Midbrain (tissue), 1 donor: ENCODE measurements around the gene RNF32.
"Not testable (repeated sequence)": the region's sequence is repeated elsewhere in the genome, so short reads cannot be mapped to it uniquely, and the experiment has no call there.

Experiments used
- DNase-seq: peaks from one replicate; lab custom pipeline; 2025; lab: John Stamatoyannopoulos, UW

Gene RNF32

GRCh38 chr7:156614434-156615264 is 25.9 kb upstream of the RNF32 start:
- DNase-seq: no peak

- peak; percentile 29 for DNase-seq
These were observed 24.0 kb upstream of the RNF32 start for GRCh38 chr7:156616269-156617202.

GRCh38 chr7:156617215-156617614 is 23.4 kb upstream of the RNF32 start:
- DNase-seq: no peak

DNA sequence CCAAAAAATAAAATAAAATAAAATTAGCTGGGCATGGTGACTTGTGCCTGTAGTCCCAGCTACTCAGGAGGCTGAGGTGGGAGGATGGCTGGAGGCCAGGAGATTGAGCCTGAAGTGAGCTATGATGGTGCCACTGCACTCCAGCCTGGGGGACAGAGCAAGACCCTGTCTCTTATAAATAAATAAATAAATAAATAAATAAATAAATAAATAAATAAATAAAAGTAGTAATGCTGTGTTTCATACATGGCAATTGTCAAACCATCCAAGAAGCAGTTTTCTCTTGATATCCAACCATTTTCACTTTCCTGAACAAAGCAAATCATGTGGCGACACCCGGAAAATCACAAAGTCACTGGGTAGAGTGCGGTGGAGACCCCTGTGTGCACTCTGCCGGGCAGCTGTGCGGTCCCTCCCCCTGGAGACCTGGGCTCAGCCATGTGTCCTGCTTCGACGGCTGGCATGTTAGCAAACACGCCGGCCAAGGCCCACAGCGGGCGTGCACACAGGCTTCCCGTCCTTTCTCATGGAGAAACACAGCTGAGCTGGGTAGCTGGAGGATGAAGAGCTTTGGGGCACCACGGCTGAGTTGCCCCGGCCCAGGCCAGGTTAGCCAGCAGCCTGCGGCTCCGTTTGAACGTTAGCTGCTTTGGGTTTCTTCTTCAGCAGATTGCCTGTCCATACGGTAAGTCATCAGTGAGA is 22.3 kb upstream of the RNF32 start:
- no peak for DNase-seq

DNA sequence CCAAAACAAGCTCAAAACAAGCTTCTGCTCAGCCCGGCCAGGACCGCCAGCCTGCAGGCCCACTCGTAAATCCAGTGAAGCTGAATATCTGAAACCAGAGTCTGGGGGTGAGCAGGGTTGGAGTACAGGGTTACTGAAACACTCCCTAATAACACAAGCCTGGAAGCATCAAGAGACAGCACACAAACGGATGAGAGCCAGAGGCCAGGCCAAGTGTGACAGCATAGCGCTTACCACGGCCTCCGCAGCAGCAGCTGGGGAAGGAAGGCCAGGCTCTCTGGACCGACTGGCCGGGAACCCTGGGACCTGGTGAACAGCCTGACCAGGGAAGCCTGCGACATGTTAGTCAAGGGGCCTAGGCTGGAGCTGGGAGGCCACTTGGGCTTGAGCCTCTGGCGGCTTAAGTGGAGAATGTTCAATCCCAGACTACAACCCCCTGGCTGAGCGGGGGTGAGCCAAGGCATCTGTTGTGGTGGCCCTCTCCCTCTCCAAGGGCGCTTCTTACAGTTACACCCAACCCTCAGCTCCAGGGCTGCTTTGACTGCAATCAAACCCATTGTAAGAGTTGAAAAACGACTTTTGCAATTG is 21.7 kb upstream of the RNF32 start:
- no peak for DNase-seq

DNA sequence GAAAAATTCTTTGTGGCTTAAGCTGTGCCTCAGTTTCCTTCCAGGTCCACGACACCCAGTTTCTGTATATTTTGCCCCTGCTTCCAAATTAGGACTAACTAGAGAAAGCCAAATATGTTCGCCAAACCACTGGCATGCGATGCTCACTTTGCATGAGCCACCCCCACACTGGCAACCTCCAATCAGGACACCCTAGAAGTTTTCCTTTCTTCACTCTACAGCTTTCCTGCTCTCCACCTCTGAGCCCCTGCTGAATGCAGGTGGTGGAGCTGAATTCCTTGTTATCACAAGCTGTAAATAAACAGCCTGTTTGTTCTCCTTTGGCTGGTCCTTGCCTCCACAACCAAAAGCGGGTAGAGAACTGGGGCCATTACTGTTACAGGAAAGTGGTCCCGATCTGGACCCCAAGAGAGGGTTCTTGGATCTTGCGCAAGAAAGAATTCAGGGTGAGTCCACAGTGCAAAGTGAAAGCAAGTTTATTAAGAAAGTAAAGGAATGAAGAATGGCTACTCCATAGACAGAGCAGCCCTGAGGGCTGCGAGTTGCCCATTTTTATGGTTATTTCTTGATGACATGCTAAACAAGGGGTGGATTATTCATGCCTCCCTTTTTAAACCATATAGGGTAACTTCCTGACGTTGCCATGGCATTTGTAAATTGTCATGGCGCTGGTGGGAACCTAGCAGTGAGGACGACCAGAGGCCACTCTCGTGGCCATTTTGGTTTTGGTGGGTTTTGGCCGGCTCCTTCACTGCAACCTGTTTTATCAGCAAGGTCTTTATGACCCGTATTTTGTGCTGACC is 20.9 kb upstream of the RNF32 start:
- DNase-seq: not testable (repeated sequence)

DNA sequence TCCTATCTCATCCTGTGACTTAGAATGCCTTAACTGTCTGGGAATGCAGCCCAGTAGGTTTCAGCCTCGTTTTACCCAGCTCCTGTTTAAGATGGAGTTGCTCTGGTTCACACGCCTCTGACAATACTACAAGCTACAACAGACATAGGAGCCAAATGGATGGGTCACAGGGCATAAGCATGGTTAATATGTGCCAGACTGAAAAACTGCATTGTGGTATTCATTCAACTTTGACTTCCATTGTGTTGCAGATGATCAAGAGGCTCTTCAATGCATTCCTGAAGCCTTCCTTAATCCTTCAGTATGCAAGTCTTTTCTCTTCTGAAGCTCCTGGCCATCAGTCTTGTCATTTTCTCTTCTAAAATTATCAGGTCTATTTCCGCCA is 20.3 kb upstream of the RNF32 start:
- no peak for DNase-seq

- no peak for DNase-seq
These were observed 18.9 kb upstream of the RNF32 start for GRCh38 chr7:156621652-156622051.

DNA sequence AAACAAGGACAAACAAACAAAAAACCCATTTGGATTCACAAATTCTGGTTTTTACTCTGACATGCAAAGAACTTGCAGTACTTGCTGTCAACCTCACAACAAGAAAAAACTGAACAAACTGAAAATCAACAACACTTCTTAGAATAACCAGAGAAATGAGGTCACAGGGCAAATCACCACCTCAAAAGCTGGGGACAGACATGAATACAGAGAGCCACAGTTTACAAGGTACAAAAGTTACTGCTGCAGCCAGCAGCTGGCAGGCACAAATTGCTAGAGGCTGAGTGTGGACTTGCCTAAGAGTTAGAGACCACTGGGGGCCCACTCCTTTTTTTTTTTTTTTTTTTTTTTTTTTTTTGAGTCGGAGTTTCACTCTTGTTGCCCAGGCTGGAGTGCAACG is 15.0 kb upstream of the RNF32 start:
- DNase-seq: peak; percentile 45

GRCh38 chr7:156626220-156626895 is 14.2 kb upstream of the RNF32 start:
- DNase-seq: no peak

GRCh38 chr7:156628562-156628961 is 12.0 kb upstream of the RNF32 start:
- no peak for DNase-seq

- DNase-seq: no peak
These were observed 10.7 kb upstream of the RNF32 start for GRCh38 chr7:156629873-156630272.

DNA sequence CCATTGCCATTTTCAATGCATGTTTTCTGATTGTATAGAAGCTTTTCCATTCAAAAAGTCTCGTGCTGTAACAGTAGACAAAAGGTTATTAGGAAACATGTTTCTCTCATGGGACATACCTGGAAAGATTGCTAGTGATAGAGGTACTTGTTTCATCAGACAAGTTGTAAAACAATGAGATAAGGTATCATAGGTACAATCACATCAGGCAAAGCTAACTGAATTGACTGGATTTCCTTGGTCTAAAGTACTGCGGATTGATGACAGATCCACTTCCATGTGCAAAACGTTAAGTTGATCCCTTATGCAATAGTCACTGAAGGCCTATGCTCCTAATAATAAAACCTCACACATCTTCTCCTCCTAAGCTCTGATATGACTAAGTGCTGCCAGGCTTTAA is 6.5 kb upstream of the RNF32 start:
- no peak for DNase-seq

GRCh38 chr7:156635529-156636385 is 4.8 kb upstream of the RNF32 start:
- DNase-seq: no peak

DNA sequence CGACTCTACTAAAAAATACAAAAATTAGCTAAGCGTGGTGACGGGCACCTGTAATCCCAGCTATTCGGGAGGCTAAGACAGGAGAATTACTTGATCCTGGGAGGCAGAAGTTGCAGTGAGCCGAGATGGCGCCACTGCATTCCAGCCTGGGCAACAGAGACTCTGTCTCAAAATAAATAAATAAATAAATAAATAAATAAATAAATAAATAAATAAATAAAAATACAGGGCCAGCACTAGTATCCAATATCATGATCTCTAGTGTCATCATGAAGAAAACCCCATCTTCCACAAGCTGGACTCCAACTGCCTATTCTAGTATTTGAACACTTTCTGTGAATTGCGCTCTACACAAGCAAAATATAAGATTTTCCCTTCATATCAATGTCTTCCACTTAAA is 3.5 kb upstream of the RNF32 start:
- DNase-seq: not testable (repeated sequence)

- no peak for DNase-seq
These were observed 2.0 kb upstream of the RNF32 start for GRCh38 chr7:156638443-156639077.

- DNase-seq: no peak
These were observed 933 bp upstream of the RNF32 start for GRCh38 chr7:156639426-156640256.

DNA sequence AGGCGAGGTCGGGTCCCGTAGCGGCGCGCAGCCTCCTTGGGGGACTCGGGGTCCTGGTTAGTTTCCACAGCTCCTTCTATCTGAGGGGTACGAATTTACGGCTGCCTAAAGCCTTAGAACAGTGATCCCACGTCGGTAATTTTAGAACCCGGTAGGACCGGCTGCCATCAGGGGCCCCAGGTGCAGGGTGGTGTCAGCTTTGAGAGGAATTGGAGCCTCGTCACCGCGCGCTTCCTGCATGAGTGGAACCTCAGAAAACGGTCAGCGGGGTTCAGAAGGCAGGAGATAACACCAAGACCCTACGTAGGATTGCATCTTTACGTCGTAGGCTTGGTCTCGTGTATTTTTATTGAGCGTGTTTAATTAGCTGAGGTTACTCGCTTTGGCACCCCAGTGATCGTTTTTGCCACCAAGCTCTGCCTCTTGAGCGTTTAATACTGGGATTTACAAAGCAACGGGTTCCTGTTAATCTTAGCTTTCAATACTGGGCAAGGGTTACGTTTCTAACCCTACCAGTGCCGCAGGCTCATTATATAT is 443 bp downstream of the RNF32 start:
- DNase-seq: peak; percentile 34
